ENCODE results near the gene KIAA1614. TPM values are rescaled to one million over a fixed set of nuclear protein-coding genes. Genes with fewer than 3 reads are reported as not detected.

Gene KIAA1614
- total and polyA plus RNA-seq, 10 of the 15 experiments (the other 5 are each of a cell fraction or from before 2014, with no cell fraction given), result 0.03 to 1.0 (median 0.26) TPM; not detected in 1

- no peak for TF ChIP-seq NBN (IDR thresholded peaks at IDR 0.05)
- TF ChIP-seq BRCA1 (IDR thresholded peaks at IDR 0.05; ENCODE audit: low read depth, low read length), result no peak
- no peak for TF ChIP-seq SMARCA5 (IDR thresholded peaks at IDR 0.05)
- TF ChIP-seq MTA3 (IDR thresholded peaks at IDR 0.05; ENCODE audit: borderline replicate concordance, low read length), result no peak
- TF ChIP-seq BACH1 (IDR thresholded peaks at IDR 0.05; ENCODE audit: borderline replicate concordance), result peak; percentile 37; the same call in 1 of the 2 replicates
- TF ChIP-seq CHD2 (IDR thresholded peaks at IDR 0.05; ENCODE audit: borderline replicate concordance, low read depth, low read length), result no peak
- TF ChIP-seq ZNF207 (IDR thresholded peaks at IDR 0.05; ENCODE audit: borderline replicate concordance), result no peak
- no peak for TF ChIP-seq POLR2A (IDR thresholded peaks at IDR 0.05; ENCODE audit: low read depth, low read length)
- peak; percentile 40; the same call in 1 of the 2 replicates for TF ChIP-seq RELB (IDR thresholded peaks at IDR 0.05; ENCODE audit: low read depth)
- TF ChIP-seq NFXL1 (IDR thresholded peaks at IDR 0.05; ENCODE audit: borderline replicate concordance), result no peak
- 0 out of 2 replicates have a peak, but pooled peaks have one; percentile 38 for TF ChIP-seq ZNF687 (IDR thresholded peaks at IDR 0.05)
- TF ChIP-seq CUX1 (IDR thresholded peaks at IDR 0.05; ENCODE audit: insufficient replicate concordance, low read depth, low read length), result no peak
- TF ChIP-seq TAF1 (IDR thresholded peaks at IDR 0.05; ENCODE audit: borderline replicate concordance, low read depth, low read length), result no peak
- peak; percentile 97 for TF ChIP-seq HDAC6 (IDR thresholded peaks at IDR 0.05; ENCODE audit: unreplicated experiment)
- TF ChIP-seq KDM1A (IDR thresholded peaks at IDR 0.05; ENCODE audit: borderline replicate concordance), result no peak
- TF ChIP-seq SUPT20H (IDR thresholded peaks at IDR 0.05; ENCODE audit: borderline replicate concordance, control insufficient read depth, low read depth, low read length), result no peak
Measured at GRCh38 chr1:180912211-180912800, 391 bp upstream of the KIAA1614 start (continued).

All from GM12878 (cell line).